GM23338 (cell line): ENCODE measurements around the gene PABPC3. TPM values are rescaled to one million over a fixed set of nuclear protein-coding genes. Genes with fewer than 3 reads are reported as not detected.
A peak's percentile ranks its signal among the peaks of the same experiment; 100 is the strongest.

Experiments used
- ATAC-seq: fragments of 200-7000 bp; cut with Tn5 transposase; 3 replicates; pipeline ENCODE4 v1.9.1; 2020
- DNase-seq: peaks from one replicate; pipeline ENCODE4 v3.0.0-alpha.2; 2015; ENCODE audit warnings: low spot score
- H2AFZ ChIP-seq: fragments of 200-600 bp; sonication (generic); 2 replicates; pipeline ENCODE4 v1.8.0; 2016; ENCODE audit warnings: antibody characterized with exemption, mild to moderate bottlenecking, moderate library complexity
- H3F3A ChIP-seq: fragments of 200-600 bp; sonication (generic); replicated peaks from 2 replicates; pipeline ENCODE4 v1.8.0; 2017; ENCODE audit warnings: antibody characterized with exemption, mixed run types, low read depth
- H3K27ac ChIP-seq: fragments of 200-600 bp; sonication (generic); 2 replicates; pipeline ENCODE4 v1.6.1; 2016; ENCODE audit warnings: low read depth
- H3K27me3 ChIP-seq: fragments of 200-600 bp; sonication (generic); 2 replicates; pipeline ENCODE4 v1.8.0; 2016; ENCODE audit warnings: mild to moderate bottlenecking, mixed run types, moderate library complexity; ENCODE audit not compliant: insufficient read depth
- H3K36me3 ChIP-seq: fragments of 200-600 bp; sonication (generic); 2 replicates; pipeline ENCODE4 v1.8.0; 2016; ENCODE audit warnings: mild to moderate bottlenecking; ENCODE audit not compliant: insufficient read depth
- H3K4me1 ChIP-seq: fragments of 200-600 bp; sonication (generic); 2 replicates; pipeline ENCODE4 v1.8.0; 2016; ENCODE audit warnings: mild to moderate bottlenecking, moderate library complexity; ENCODE audit not compliant: insufficient read depth
- H3K4me2 ChIP-seq: fragments of 200-600 bp; sonication (generic); 2 replicates; pipeline ENCODE4 v1.7.1; 2017; ENCODE audit warnings: mixed run types
- H3K4me3 ChIP-seq: fragments of 200-600 bp; sonication (generic); 2 replicates; pipeline ENCODE4 v1.6.1; 2016; ENCODE audit warnings: mixed run types
- H3K79me2 ChIP-seq: fragments of 200-600 bp; sonication (generic); replicated peaks from 2 replicates; pipeline ENCODE4 v1.8.0; 2017; ENCODE audit warnings: mild to moderate bottlenecking; ENCODE audit not compliant: insufficient read depth
- H3K9me2 ChIP-seq: fragments of 200-600 bp; sonication (generic); 2 replicates; pipeline ENCODE4 v1.8.0; 2017; ENCODE audit not compliant: insufficient read depth
- H4K20me1 ChIP-seq: fragments of 200-600 bp; sonication (generic); replicated peaks from 2 replicates; pipeline ENCODE4 v1.8.0; 2017; ENCODE audit warnings: mild to moderate bottlenecking; ENCODE audit not compliant: insufficient read depth
- H3K27ac Mint-ChIP-seq: 2 replicates; pipeline ENCODE4 v1.8.0; 2020; ENCODE audit warnings: inconsistent platforms, mild to moderate bottlenecking, moderate library complexity, mixed read lengths
- H3K27me3 Mint-ChIP-seq: 3 replicates; pipeline ENCODE4 v1.8.0; 2022; ENCODE audit warnings: low read depth, mild to moderate bottlenecking, moderate library complexity, mixed read lengths, inconsistent platforms; ENCODE audit not compliant: insufficient read depth, poor library complexity
- H3K36me3 Mint-ChIP-seq: 3 replicates; pipeline ENCODE4 v1.8.0; 2021; ENCODE audit warnings: low read depth, mild to moderate bottlenecking, inconsistent platforms, moderate library complexity, mixed read lengths
- H3K4me1 Mint-ChIP-seq: 3 replicates; pipeline ENCODE4 v1.8.0; 2020; ENCODE audit warnings: mild to moderate bottlenecking, inconsistent platforms, mixed read lengths
- H3K4me3 Mint-ChIP-seq: 3 replicates; pipeline ENCODE4 v1.8.0; 2021; ENCODE audit warnings: moderate library complexity, mild to moderate bottlenecking, inconsistent platforms, mixed read lengths
- H3K9me3 Mint-ChIP-seq: 3 replicates; pipeline ENCODE4 v1.8.0; 2020; ENCODE audit warnings: moderate library complexity, mild to moderate bottlenecking, inconsistent platforms, mixed read lengths
- CREB1 ChIP-seq: fragments of 250-450 bp; sonication (Bioruptor Pico); IDR thresholded peaks from 2 replicates; pipeline ENCODE4 v1.5.0; 2020; ENCODE audit warnings: low read depth, mild to moderate bottlenecking, moderate library complexity
- EZH2 ChIP-seq: fragments of 200-600 bp; sonication (generic); IDR thresholded peaks from one replicate; pipeline ENCODE4 v1.8.0; 2017; ENCODE audit warnings: antibody characterized with exemption, mild to moderate bottlenecking, low read depth; ENCODE audit not compliant: unreplicated experiment
- NANOG ChIP-seq: IDR thresholded peaks from 2 replicates; pipeline ENCODE4 v1.6.1; 2016; ENCODE audit warnings: antibody characterized with exemption, borderline replicate concordance
- ZNF114 ChIP-seq: fragments of 250-450 bp; sonication (Bioruptor Pico); IDR thresholded peaks from 2 replicates; pipeline ENCODE4 v1.5.0; 2020; ENCODE audit warnings: mild to moderate bottlenecking, moderate library complexity
- ZNF331 ChIP-seq: fragments of 250-450 bp; sonication (Bioruptor Pico); IDR thresholded peaks from 2 replicates; pipeline ENCODE4 v1.5.0; 2020; ENCODE audit warnings: low read depth, mild to moderate bottlenecking, moderate library complexity
- polyA plus RNA-seq: library from polyadenylated mRNA; unstranded; fragments of >200 nt; fragmentation: Nextera tagmentation; extraction: Ambion mirVana; gene quantifications from 2 replicates; pipeline ENCODE4 v1.2.1, GENCODE V29; 2016
- total RNA-seq: library from RNA; depleted of rRNA; stranded (reverse); fragments of >200 nt; shearing (Covaris generic); gene quantifications from 2 replicates; pipeline ENCODE4 v1.2.3, GENCODE V29; 2014
- TF ChIP-seq, protein P1 (sequence below), 2 experiments: fragments of 200-600 bp in 1 of 2; sonication (generic) in 1 of 2; conservative IDR thresholded peaks; 2 replicates each; pipeline versions ENCODE4 v1.5.1 to v1.6.1; 2016 to 2017; ENCODE audit warnings: antibody characterized with exemption in 2 of 2, low read depth in 2 of 2, mild to moderate bottlenecking in 2 of 2, moderate library complexity in 1 of 2
- TF ChIP-seq, protein P2 (sequence below): IDR thresholded peaks from 2 replicates; pipeline ENCODE4 v1.6.1; 2016; ENCODE audit warnings: antibody characterized with exemption
- TF ChIP-seq, protein P3 (sequence below): IDR thresholded peaks from one replicate; pipeline ENCODE4 v1.6.1; 2018; ENCODE audit warnings: antibody characterized with exemption; ENCODE audit not compliant: unreplicated experiment

Gene PABPC3
- total and polyA plus RNA-seq, 2 experiments from 2014 or later, result 0.55 to 1.2 TPM

DNA sequence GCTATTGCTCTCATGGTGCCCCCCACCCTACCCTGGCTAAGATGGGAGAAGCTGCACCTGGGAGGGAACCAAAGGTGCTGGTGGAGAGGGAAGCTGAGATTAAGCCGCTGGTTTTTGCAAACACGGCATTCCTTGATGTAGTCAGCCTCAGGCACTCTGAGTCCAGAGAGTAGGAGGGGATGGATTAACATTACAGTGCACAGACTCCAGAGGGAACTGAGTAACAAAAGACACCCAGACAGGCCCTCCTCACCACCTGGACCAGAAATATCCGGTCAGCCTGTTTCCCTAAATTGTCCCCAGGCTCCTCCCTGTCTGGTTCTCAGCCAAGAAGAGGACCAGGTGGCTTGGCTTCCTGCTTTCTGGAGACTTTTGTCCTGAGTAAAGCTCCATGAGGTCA is 28.9 kb upstream of the PABPC3 start:
- no peaks in the 10 kb centered on the region for H3K27me3 ChIP-seq
- Mint-ChIP-seq H3K4me3 (no peak overlapping the region), H3K9me3 (peaks cover 12% of the 10 kb centered on the region), H3K27me3 (peaks cover 6% of the 10 kb centered on the region), H3K4me1 (peaks cover 27% of the 10 kb centered on the region), H3K27ac (no peak overlapping the region), H3K36me3 (no peaks in the 10 kb centered on the region)
- H4K20me1 ChIP-seq, result no peaks in the 10 kb centered on the region
- peak overlapping the region; percentile 88 for H2AFZ ChIP-seq
- TF ChIP-seq, protein P1, sequence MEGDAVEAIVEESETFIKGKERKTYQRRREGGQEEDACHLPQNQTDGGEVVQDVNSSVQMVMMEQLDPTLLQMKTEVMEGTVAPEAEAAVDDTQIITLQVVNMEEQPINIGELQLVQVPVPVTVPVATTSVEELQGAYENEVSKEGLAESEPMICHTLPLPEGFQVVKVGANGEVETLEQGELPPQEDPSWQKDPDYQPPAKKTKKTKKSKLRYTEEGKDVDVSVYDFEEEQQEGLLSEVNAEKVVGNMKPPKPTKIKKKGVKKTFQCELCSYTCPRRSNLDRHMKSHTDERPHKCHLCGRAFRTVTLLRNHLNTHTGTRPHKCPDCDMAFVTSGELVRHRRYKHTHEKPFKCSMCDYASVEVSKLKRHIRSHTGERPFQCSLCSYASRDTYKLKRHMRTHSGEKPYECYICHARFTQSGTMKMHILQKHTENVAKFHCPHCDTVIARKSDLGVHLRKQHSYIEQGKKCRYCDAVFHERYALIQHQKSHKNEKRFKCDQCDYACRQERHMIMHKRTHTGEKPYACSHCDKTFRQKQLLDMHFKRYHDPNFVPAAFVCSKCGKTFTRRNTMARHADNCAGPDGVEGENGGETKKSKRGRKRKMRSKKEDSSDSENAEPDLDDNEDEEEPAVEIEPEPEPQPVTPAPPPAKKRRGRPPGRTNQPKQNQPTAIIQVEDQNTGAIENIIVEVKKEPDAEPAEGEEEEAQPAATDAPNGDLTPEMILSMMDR (conservative IDR thresholded peaks at IDR 0.05; ENCODE audit: low read depth in 2 of 2), result no peak
- TF ChIP-seq, protein P2, sequence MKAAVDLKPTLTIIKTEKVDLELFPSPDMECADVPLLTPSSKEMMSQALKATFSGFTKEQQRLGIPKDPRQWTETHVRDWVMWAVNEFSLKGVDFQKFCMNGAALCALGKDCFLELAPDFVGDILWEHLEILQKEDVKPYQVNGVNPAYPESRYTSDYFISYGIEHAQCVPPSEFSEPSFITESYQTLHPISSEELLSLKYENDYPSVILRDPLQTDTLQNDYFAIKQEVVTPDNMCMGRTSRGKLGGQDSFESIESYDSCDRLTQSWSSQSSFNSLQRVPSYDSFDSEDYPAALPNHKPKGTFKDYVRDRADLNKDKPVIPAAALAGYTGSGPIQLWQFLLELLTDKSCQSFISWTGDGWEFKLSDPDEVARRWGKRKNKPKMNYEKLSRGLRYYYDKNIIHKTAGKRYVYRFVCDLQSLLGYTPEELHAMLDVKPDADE, result no peak
- no peak for TF ChIP-seq EZH2
- TF ChIP-seq CREB1 (CRISPR knock-in tag), result no peak
- no peak for TF ChIP-seq ZNF114
- TF ChIP-seq ZNF331, result no peak
- TF ChIP-seq, protein P3, sequence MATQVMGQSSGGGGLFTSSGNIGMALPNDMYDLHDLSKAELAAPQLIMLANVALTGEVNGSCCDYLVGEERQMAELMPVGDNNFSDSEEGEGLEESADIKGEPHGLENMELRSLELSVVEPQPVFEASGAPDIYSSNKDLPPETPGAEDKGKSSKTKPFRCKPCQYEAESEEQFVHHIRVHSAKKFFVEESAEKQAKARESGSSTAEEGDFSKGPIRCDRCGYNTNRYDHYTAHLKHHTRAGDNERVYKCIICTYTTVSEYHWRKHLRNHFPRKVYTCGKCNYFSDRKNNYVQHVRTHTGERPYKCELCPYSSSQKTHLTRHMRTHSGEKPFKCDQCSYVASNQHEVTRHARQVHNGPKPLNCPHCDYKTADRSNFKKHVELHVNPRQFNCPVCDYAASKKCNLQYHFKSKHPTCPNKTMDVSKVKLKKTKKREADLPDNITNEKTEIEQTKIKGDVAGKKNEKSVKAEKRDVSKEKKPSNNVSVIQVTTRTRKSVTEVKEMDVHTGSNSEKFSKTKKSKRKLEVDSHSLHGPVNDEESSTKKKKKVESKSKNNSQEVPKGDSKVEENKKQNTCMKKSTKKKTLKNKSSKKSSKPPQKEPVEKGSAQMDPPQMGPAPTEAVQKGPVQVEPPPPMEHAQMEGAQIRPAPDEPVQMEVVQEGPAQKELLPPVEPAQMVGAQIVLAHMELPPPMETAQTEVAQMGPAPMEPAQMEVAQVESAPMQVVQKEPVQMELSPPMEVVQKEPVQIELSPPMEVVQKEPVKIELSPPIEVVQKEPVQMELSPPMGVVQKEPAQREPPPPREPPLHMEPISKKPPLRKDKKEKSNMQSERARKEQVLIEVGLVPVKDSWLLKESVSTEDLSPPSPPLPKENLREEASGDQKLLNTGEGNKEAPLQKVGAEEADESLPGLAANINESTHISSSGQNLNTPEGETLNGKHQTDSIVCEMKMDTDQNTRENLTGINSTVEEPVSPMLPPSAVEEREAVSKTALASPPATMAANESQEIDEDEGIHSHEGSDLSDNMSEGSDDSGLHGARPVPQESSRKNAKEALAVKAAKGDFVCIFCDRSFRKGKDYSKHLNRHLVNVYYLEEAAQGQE, result no peak
- no peak overlapping the region for H3K4me3 ChIP-seq
- no peaks in the 10 kb centered on the region; the same call in 1 of the 2 replicates for H3K36me3 ChIP-seq
- H3K79me2 ChIP-seq, result no peaks in the 10 kb centered on the region
- ATAC-seq (peak; percentile 77), DNase-seq (peak; percentile 42)
- no peaks in the 10 kb centered on the region for H3F3A ChIP-seq
- H3K4me1 ChIP-seq, result peaks cover 28% of the 10 kb centered on the region
- H3K4me2 ChIP-seq, result peak overlapping the region; percentile 27; the same call in 1 of the 2 replicates
- H3K9me2 ChIP-seq, result peaks cover 15% of the 10 kb centered on the region
- H3K27ac ChIP-seq, result 0 out of 2 replicates have a peak overlapping the region, but pooled peaks have one; percentile 50

DNA sequence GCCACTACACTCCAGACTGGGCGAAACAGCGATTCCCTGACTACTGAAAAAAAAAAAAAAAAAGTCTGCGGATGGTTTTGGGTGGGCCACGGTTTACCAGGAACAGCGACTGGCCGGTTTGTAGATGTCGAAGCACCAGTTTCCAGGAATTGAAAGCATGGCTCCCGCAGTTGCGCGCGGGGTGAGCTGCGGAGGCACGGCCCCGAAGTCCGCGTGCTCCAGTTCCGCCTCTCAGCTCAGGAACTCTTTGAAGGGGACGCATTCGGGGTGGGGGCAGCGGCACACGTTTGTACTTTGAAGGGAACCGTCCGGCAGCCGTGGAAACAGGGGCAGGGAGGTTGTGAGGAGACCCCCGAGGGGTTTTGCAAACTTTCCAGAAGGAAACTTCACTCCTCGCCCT is 27.1 kb upstream of the PABPC3 start:
- Mint-ChIP-seq H3K4me1 (peaks cover 27% of the 10 kb centered on the region), H3K27ac (no peak overlapping the region; the same call in 1 of the 2 replicates), H3K4me3 (no peak overlapping the region), H3K9me3 (peaks cover 2% of the 10 kb centered on the region), H3K27me3 (peaks cover 6% of the 10 kb centered on the region), H3K36me3 (no peaks in the 10 kb centered on the region)
- H3K4me2 ChIP-seq, result no peak overlapping the region
- no peaks in the 10 kb centered on the region for H3K27me3 ChIP-seq
- peaks cover 28% of the 10 kb centered on the region for H3K4me1 ChIP-seq
- H3K4me3 ChIP-seq, result no peak overlapping the region
- H4K20me1 ChIP-seq, result no peaks in the 10 kb centered on the region
- H2AFZ ChIP-seq, result peak overlapping the region; percentile 79; the same call in 1 of the 2 replicates
- ATAC-seq, result no peak
- DNase-seq, result no peak
- H3F3A ChIP-seq, result no peaks in the 10 kb centered on the region
- H3K79me2 ChIP-seq, result no peaks in the 10 kb centered on the region
- H3K36me3 ChIP-seq, result no peaks in the 10 kb centered on the region; the same call in 1 of the 2 replicates
- H3K27ac ChIP-seq, result no peak overlapping the region
- peaks cover 8% of the 10 kb centered on the region for H3K9me2 ChIP-seq
- no peak for TF ChIP-seq NANOG
- TF ChIP-seq, protein P2, result no peak
